Astrocyte of the hippocampus (primary cell): ENCODE data around the gene P4HA2.

ENCODE experiments used
- DNase-seq: peaks from one replicate; pipeline ENCODE4 v3.0.0; 2011; ENCODE audit warnings: low read depth, low spot score

The P4HA2 gene

GRCh38 chr5:132227485-132228240 is at the start of gene P4HA2:
P4HA2 (minus strand) TSS chr5:132227853; CDS start chr5:132218626, 9,227 bp downstream.
- peak; percentile 88 for DNase-seq

GRCh38 chr5:132277256-132277655 is 49.6 kb upstream of the P4HA2 start:
- no peak for DNase-seq

GRCh38 chr5:132275367-132276220 is 47.9 kb upstream of the P4HA2 start:
- no peak for DNase-seq

GRCh38 chr5:132274050-132274792 is 46.6 kb upstream of the P4HA2 start:
- no peak for DNase-seq

- no peak for DNase-seq
These were observed 46.0 kb upstream of the P4HA2 start for GRCh38 chr5:132273631-132274030.

- DNase-seq: peak; percentile 79
These were observed 44.9 kb upstream of the P4HA2 start for GRCh38 chr5:132272311-132273210.

- no peak for DNase-seq
These were observed 43.9 kb upstream of the P4HA2 start for GRCh38 chr5:132271251-132272246.

GRCh38 chr5:132270706-132271105 is 43.1 kb upstream of the P4HA2 start:
- DNase-seq: no peak

- DNase-seq: no peak
These were observed 42.6 kb upstream of the P4HA2 start for GRCh38 chr5:132270335-132270665.

GRCh38 chr5:132269635-132270334 is 42.1 kb upstream of the P4HA2 start:
- no peak for DNase-seq

GRCh38 chr5:132268769-132269551 is 41.3 kb upstream of the P4HA2 start:
- DNase-seq: peak; percentile 48

- DNase-seq: peak; percentile 51
These were observed 40.5 kb upstream of the P4HA2 start for GRCh38 chr5:132267931-132268768.

- no peak for DNase-seq
These were observed 39.6 kb upstream of the P4HA2 start for GRCh38 chr5:132267166-132267739.

- DNase-seq: no peak
These were observed 39.1 kb upstream of the P4HA2 start for GRCh38 chr5:132266836-132267160.

- DNase-seq: no peak
These were observed 38.6 kb upstream of the P4HA2 start for GRCh38 chr5:132266031-132266835.

GRCh38 chr5:132265336-132266030 is 37.8 kb upstream of the P4HA2 start:
- peak; percentile 96 for DNase-seq
